ENCODE data around the gene CHCHD4. TPM values are rescaled to one million over a fixed set of nuclear protein-coding genes. Genes with fewer than 3 reads are reported as not detected.
"Not testable (repeated sequence)": the region's sequence is repeated elsewhere in the genome, so short reads cannot be mapped to it uniquely, and the experiment has no call there.

CHCHD4 gene
- total RNA-seq, 2 donors from 2014 or later, result 1.3 to 7.0 TPM

GRCh38 chr3:14118400-14119381, 6.0 kb downstream of the CHCHD4 start:
- Histone ChIP-seq H3K4me3 (no peak overlapping the region), H3K27ac (peak overlapping the region; percentile 37 to 75 (median 62)), H3K36me3 (replicated peaks in 1 of 2; ENCODE audit: insufficient read depth in 1 of 2, low read depth in 2 of 2) (peaks cover 0 to 7% of the 10 kb centered on the region in 2 donors), H3K27me3 (no peaks in the 10 kb centered on the region), H3K4me1 (peaks cover 46% of the 10 kb centered on the region), H3K9me3 (no peaks in the 10 kb centered on the region)
- TF ChIP-seq CTCF (IDR thresholded peaks at IDR 0.05) (peak in 2 of 7 experiments; percentile 4 to 5), POLR2A (IDR thresholded peaks at IDR 0.05) (no peak)
- DNase-seq (peak in 3 of 4 donors; percentile 58 to 74 (median 66)), ATAC-seq (peak; percentile 75)
- 39 to 43% methylated on average over 13 of the region's 13 CpGs for WGBS, 2 donors
- intact Hi-C loops (cut with DNase I), result no loop called here

- intact Hi-C loops (cut with DNase I), result no loop called here
- 85 to 86% methylated on average over 10 of the region's 10 CpGs for WGBS, 2 donors
Measured at GRCh38 chr3:14117468-14118399, 6.9 kb downstream of the CHCHD4 start.

DNA sequence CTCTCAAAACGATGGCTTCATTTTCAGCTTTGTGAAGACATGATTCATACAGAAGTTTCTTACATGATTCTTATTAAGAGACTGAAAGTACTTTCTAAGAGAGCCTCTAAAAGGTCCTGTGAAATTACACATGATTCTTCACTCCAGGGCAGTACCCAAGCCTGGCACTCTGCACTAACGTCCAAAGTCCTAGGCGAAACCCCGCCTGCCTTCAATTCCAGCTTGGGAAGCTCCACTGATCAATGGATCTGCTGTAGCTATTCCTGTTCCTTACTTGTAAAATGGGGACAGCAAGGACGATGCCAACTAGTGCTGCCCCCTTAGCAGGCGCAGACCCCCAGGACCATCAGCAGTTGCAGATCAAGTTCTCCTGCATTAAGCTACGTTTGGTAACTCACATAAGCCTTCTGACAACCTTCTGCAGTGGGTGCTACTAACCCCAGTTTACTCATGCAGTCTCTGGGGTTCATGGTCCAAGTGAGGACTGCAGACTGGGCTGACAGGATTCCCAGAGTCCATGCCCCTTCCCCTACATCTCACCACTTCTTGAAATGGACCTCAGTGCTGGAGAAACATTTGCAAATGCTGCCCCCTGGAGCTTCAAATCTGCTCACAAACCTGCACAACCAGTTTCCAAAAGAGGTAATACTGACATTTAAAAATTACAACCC, 10.6 kb downstream of the CHCHD4 start:
- H3K27ac ChIP-seq, result peak overlapping the region in 1 of 4 donors; percentile 30
- no peak for ATAC-seq
- H3K4me3 ChIP-seq, result no peak overlapping the region
- peak in 2 of 4 donors; percentile 28 to 36 for DNase-seq
- H3K9me3 ChIP-seq, result no peaks in the 10 kb centered on the region
- H3K27me3 ChIP-seq, result no peaks in the 10 kb centered on the region
- peaks cover 0 to 7% of the 10 kb centered on the region in 2 donors for H3K36me3 ChIP-seq (replicated peaks in 1 of 2; ENCODE audit: insufficient read depth in 1 of 2, low read depth in 2 of 2)
- intact Hi-C loops (cut with DNase I), result no loop called here
- 80 to 89% methylated on average over 7 of the region's 7 CpGs for WGBS, 2 donors
- peak in 5 of 7 experiments; percentile 16 to 41 (median 32) for TF ChIP-seq CTCF (IDR thresholded peaks at IDR 0.05)
- no peak for TF ChIP-seq POLR2A (IDR thresholded peaks at IDR 0.05)
- peaks cover 31% of the 10 kb centered on the region for H3K4me1 ChIP-seq

More at GRCh38 chr3:14117468-14118399, 6.9 kb downstream of the CHCHD4 start:
- ATAC-seq, result no peak
- H3K36me3 ChIP-seq (replicated peaks in 1 of 2; ENCODE audit: insufficient read depth in 1 of 2, low read depth in 2 of 2), result peaks cover 0 to 7% of the 10 kb centered on the region in 2 donors
- H3K27ac ChIP-seq, result peak overlapping the region in 3 of 4 donors; percentile 59 to 75 (median 64)
- H3K9me3 ChIP-seq, result no peaks in the 10 kb centered on the region
- no peaks in the 10 kb centered on the region for H3K27me3 ChIP-seq
- peaks cover 38% of the 10 kb centered on the region for H3K4me1 ChIP-seq
- no peak for TF ChIP-seq CTCF (IDR thresholded peaks at IDR 0.05)
- TF ChIP-seq POLR2A (IDR thresholded peaks at IDR 0.05), result no peak
- H3K4me3 ChIP-seq, result no peak overlapping the region
- DNase-seq, result no peak

DNA sequence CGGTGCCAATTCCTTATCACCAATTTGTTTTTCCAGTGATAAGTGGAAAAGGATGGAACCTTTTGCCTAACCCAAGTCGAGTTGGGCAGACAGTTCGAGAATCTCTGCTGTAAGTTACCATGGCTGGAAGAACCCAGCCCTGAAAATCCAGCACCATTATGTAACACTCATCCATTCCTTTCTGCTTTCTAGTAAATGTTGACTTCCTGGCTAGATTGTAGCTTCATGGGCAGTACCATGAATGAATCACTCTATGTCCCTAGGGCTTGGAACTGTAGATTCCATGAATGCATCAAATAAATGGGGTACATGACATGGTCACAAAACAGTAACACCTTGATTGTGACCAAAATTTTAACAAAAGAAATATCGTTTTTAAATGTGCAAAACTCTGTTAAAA, 14.0 kb downstream of the CHCHD4 start:
- Histone ChIP-seq H3K27ac (no peak overlapping the region), H3K9me3 (no peaks in the 10 kb centered on the region), H3K36me3 (replicated peaks in 1 of 2; ENCODE audit: insufficient read depth in 1 of 2, low read depth in 2 of 2) (peaks cover 0 to 6% of the 10 kb centered on the region in 2 donors), H3K4me1 (peaks cover 14% of the 10 kb centered on the region), H3K27me3 (no peaks in the 10 kb centered on the region), H3K4me3 (no peak overlapping the region)
- 51 to 61% methylated on average over 4 of the region's 4 CpGs for whole genome bisulfite sequencing, 2 donors
- TF ChIP-seq CTCF (IDR thresholded peaks at IDR 0.05) (no peak), POLR2A (IDR thresholded peaks at IDR 0.05) (no peak)
- DNase-seq (no peak), ATAC-seq (no peak)
- intact Hi-C loops (cut with DNase I), result no loop called here

DNA sequence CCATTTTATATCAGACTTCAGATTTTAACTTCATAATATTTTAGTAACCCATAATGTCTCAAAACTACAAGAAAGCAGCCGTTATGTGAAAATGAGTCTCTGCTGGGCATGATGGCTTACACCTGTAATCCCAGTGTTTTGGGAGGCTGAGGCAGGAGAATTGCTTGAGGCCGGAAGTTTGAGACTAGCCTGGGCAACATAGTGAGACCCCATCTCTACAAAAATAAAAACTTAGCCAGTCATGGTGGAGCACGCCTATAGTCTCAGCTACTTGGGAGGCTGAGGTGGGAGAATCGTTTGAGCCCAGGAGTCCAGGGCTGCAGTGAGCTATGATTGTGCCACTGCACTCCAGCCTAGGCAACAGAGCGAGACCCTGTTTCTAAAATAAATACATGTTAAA, 14.8 kb downstream of the CHCHD4 start:
- H3K9me3 ChIP-seq; DNase-seq; H3K27me3 ChIP-seq; H3K27ac ChIP-seq; intact Hi-C loops (cut with DNase I); H3K4me3 ChIP-seq; H3K4me1 ChIP-seq; H3K36me3 ChIP-seq (replicated peaks in 1 of 2; ENCODE audit: insufficient read depth in 1 of 2, low read depth in 2 of 2); ATAC-seq: not testable (repeated sequence)
- WGBS, 2 donors, result 90 to 94% methylated on average over 5 of the region's 5 CpGs
